ENCODE measurements around the gene NAGLU. TPM values are rescaled to one million over a fixed set of nuclear protein-coding genes. Genes with fewer than 3 reads are reported as not detected.

The NAGLU gene
- total RNA-seq, 6 experiments from 2014 or later = 38.7 to 43.1 (median 39.9) TPM

GRCh38 chr17:42585353-42585752, 49.3 kb downstream of the NAGLU start:
- Mint-ChIP-seq H3K27ac (no peak overlapping the region), H3K4me3 (no peak overlapping the region), H3K4me1 (ENCODE audit: low read depth) (no peaks in the 10 kb centered on the region), H3K36me3 (ENCODE audit: low read depth) (peaks cover 6% of the 10 kb centered on the region), H3K9me3 (no peaks in the 10 kb centered on the region), H3K27me3 (ENCODE audit: insufficient read depth) (no peaks in the 10 kb centered on the region; the same call in 1 of the 2 replicates)
- TF ChIP-seq, protein P1, sequence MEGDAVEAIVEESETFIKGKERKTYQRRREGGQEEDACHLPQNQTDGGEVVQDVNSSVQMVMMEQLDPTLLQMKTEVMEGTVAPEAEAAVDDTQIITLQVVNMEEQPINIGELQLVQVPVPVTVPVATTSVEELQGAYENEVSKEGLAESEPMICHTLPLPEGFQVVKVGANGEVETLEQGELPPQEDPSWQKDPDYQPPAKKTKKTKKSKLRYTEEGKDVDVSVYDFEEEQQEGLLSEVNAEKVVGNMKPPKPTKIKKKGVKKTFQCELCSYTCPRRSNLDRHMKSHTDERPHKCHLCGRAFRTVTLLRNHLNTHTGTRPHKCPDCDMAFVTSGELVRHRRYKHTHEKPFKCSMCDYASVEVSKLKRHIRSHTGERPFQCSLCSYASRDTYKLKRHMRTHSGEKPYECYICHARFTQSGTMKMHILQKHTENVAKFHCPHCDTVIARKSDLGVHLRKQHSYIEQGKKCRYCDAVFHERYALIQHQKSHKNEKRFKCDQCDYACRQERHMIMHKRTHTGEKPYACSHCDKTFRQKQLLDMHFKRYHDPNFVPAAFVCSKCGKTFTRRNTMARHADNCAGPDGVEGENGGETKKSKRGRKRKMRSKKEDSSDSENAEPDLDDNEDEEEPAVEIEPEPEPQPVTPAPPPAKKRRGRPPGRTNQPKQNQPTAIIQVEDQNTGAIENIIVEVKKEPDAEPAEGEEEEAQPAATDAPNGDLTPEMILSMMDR (IDR thresholded peaks at IDR 0.05) = no peak
- DNase-seq = no peak

DNA sequence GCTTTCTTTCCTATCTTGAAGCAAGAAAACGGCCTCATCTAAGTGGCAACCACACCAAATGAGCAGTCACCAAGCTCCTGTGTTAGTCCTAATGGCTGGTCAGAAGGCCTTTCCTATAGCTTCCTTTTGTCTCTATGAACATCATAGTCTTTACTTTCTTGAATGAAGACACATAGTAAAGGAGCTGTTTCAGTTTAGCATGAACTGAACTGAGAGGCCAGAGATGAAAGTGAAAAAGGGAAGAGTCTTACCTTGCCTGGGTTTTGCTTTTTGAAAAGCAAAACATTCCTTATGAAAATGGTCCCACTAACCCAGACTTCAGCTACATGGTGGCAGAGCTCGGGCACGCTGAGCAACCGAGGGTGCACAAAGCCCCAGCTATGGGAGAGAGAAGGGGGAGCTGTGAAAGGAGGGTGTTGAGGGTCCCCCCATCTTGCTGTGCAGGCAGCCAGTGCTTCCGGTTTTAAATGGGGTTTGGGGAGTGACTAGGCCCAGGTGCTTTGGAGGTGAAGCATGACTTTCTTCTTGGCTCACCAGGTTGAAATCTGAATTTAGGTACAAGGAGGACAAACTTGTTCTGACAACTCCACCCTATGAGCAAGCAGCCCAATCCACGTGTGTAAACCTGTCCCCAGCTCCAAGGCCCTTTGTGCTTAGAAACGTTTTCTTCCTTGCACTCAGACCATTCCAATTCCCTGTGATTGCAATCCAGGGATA, 50.6 kb downstream of the NAGLU start:
- Mint-ChIP-seq H3K36me3 (ENCODE audit: low read depth) (peaks cover 6% of the 10 kb centered on the region), H3K4me3 (no peak overlapping the region), H3K9me3 (no peaks in the 10 kb centered on the region), H3K27ac (peak overlapping the region; percentile 22; the same call in 1 of the 2 replicates), H3K4me1 (ENCODE audit: low read depth) (peaks cover 1% of the 10 kb centered on the region; the same call in 1 of the 2 replicates), H3K27me3 (ENCODE audit: insufficient read depth) (no peaks in the 10 kb centered on the region; the same call in 1 of the 2 replicates)
- DNase-seq = no peak
- TF ChIP-seq, protein P1 (IDR thresholded peaks at IDR 0.05) = no peak

DNA sequence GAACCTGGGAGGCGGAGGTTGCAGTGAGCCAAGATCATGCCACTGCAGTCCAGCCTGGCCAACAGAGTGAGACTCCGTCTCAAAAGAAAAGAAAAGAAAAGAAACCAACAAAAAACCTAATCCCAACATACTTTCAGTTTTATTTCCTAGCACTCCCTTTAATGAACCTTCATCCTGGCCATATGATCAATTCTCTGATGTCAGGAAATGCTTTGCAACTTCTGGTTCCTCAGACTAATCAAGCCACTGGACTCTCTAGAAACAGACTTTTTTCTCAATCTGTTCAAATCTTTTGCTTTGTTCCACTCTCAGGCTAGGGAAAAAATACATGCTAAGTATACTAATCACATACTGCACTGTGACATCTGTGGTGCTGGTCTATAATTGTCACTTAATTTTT, 54.8 kb downstream of the NAGLU start:
- no peak for DNase-seq
- H3K36me3 Mint-ChIP-seq (ENCODE audit: low read depth) = peaks cover 6% of the 10 kb centered on the region; the same call in 1 of the 2 replicates
- no peak overlapping the region for H3K4me3 Mint-ChIP-seq
- H3K9me3 Mint-ChIP-seq = no peaks in the 10 kb centered on the region
- H3K27me3 Mint-ChIP-seq (ENCODE audit: insufficient read depth) = no peaks in the 10 kb centered on the region
- H3K27ac Mint-ChIP-seq = no peak overlapping the region
- TF ChIP-seq, protein P1 (IDR thresholded peaks at IDR 0.05) = no peak
- H3K4me1 Mint-ChIP-seq (ENCODE audit: low read depth) = peaks cover 4% of the 10 kb centered on the region; the same call in 1 of the 2 replicates

GRCh38 chr17:42591411-42591810, 55.4 kb downstream of the NAGLU start:
- peaks cover 4% of the 10 kb centered on the region; the same call in 1 of the 2 replicates for H3K4me1 Mint-ChIP-seq (ENCODE audit: low read depth)
- peaks cover 8% of the 10 kb centered on the region for H3K36me3 Mint-ChIP-seq (ENCODE audit: low read depth)
- no peaks in the 10 kb centered on the region for H3K9me3 Mint-ChIP-seq
- DNase-seq = no peak
- H3K27ac Mint-ChIP-seq = no peak overlapping the region; the same call in 1 of the 2 replicates
- H3K27me3 Mint-ChIP-seq (ENCODE audit: insufficient read depth) = no peaks in the 10 kb centered on the region
- TF ChIP-seq, protein P1 (IDR thresholded peaks at IDR 0.05) = no peak
- no peak overlapping the region for H3K4me3 Mint-ChIP-seq

Small RNA genes lying within 50 kb of the gene (microRNA-seq; reads per million reads assigned to microRNA genes)
- 23.2 reads per million, percentile 30 among the genes with 10 or more reads in this experiment for gene MIR5010
- not detected for gene MIR548AT

Other genes starting within 250 kb of the NAGLU start
- gene STAT5A, start 247.7 kb upstream of the NAGLU start, total RNA-seq (2021; fragmentation: NEBNext Ultra II Directional; extraction: Animal tissue kit (Norgen Biotek cat#: 25700)) = 1 to 10 TPM in 1 of 6 experiments, under 1 TPM in 5; 0.27 to 1.0 (median 0.53) TPM
- 10 to 100 TPM; 65.3 to 74.5 (median 68.8) TPM for gene STAT3, start 147.8 kb upstream of the NAGLU start, total RNA-seq (2021; fragmentation: NEBNext Ultra II Directional; extraction: Animal tissue kit (Norgen Biotek cat#: 25700))
- gene CAVIN1, start 113.0 kb upstream of the NAGLU start, total RNA-seq (2021; fragmentation: NEBNext Ultra II Directional; extraction: Animal tissue kit (Norgen Biotek cat#: 25700)) = 1,000 to 10,000 TPM; 1,059 to 1,221 (median 1,100) TPM
- 10 to 100 TPM; 29.6 to 56.7 (median 37.1) TPM for gene ATP6V0A1, start 77.4 kb upstream of the NAGLU start, total RNA-seq (2021; fragmentation: NEBNext Ultra II Directional; extraction: Animal tissue kit (Norgen Biotek cat#: 25700))
- gene HSD17B1, start 16.7 kb downstream of the NAGLU start, total RNA-seq (2021; fragmentation: NEBNext Ultra II Directional; extraction: Animal tissue kit (Norgen Biotek cat#: 25700)) = 1 to 10 TPM in 4 of 6 experiments, under 1 TPM in 2; 0.66 to 1.5 (median 1.1) TPM
- gene COASY, start 25.9 kb downstream of the NAGLU start, total RNA-seq (2021; fragmentation: NEBNext Ultra II Directional; extraction: Animal tissue kit (Norgen Biotek cat#: 25700)) = 10 to 100 TPM; 64.6 to 77.6 (median 71.1) TPM
- 10 to 100 TPM; 40.7 to 48.3 (median 47.0) TPM for gene MLX, start 30.9 kb downstream of the NAGLU start, total RNA-seq (2021; fragmentation: NEBNext Ultra II Directional; extraction: Animal tissue kit (Norgen Biotek cat#: 25700))
- 10 to 100 TPM in 5 of 6 experiments, 1 to 10 TPM in 1; 7.3 to 18.2 (median 16.0) TPM for gene PSMC3IP, start 41.5 kb downstream of the NAGLU start, total RNA-seq (2021; fragmentation: NEBNext Ultra II Directional; extraction: Animal tissue kit (Norgen Biotek cat#: 25700))
- gene RETREG3, start 73.1 kb downstream of the NAGLU start, total RNA-seq (2021; fragmentation: NEBNext Ultra II Directional; extraction: Animal tissue kit (Norgen Biotek cat#: 25700)) = 10 to 100 TPM; 42.5 to 61.1 (median 48.9) TPM
- 100 to 1,000 TPM in 5 of 6 experiments, 10 to 100 TPM in 1; 85.5 to 127 (median 112) TPM for gene TUBG1, start 73.4 kb downstream of the NAGLU start, total RNA-seq (2021; fragmentation: NEBNext Ultra II Directional; extraction: Animal tissue kit (Norgen Biotek cat#: 25700))
- 10 to 100 TPM; 15.2 to 17.3 (median 16.9) TPM for gene TUBG2, start 123.0 kb downstream of the NAGLU start, total RNA-seq (2021; fragmentation: NEBNext Ultra II Directional; extraction: Animal tissue kit (Norgen Biotek cat#: 25700))
- 10 to 100 TPM; 16.4 to 22.4 (median 19.1) TPM for gene PLEKHH3, start 140.8 kb downstream of the NAGLU start, total RNA-seq (2021; fragmentation: NEBNext Ultra II Directional; extraction: Animal tissue kit (Norgen Biotek cat#: 25700))
- 1 to 10 TPM; 1.7 to 2.9 (median 2.2) TPM for gene CCR10, start 145.6 kb downstream of the NAGLU start, total RNA-seq (2021; fragmentation: NEBNext Ultra II Directional; extraction: Animal tissue kit (Norgen Biotek cat#: 25700))
- 10 to 100 TPM; 26.0 to 43.7 (median 37.7) TPM for gene CNTNAP1, start 146.3 kb downstream of the NAGLU start, total RNA-seq (2021; fragmentation: NEBNext Ultra II Directional; extraction: Animal tissue kit (Norgen Biotek cat#: 25700))
- gene EZH1, start 208.8 kb downstream of the NAGLU start, total RNA-seq (2021; fragmentation: NEBNext Ultra II Directional; extraction: Animal tissue kit (Norgen Biotek cat#: 25700)) = 10 to 100 TPM; 18.3 to 21.2 (median 19.2) TPM
- gene RAMP2, start 225.0 kb downstream of the NAGLU start, total RNA-seq (2021; fragmentation: NEBNext Ultra II Directional; extraction: Animal tissue kit (Norgen Biotek cat#: 25700)) = 1 to 10 TPM in 3 of 6 experiments, under 1 TPM in 3; 0.40 to 1.3 (median 0.80) TPM
- 10 to 100 TPM; 79.3 to 94.5 (median 90.5) TPM for gene VPS25, start 237.2 kb downstream of the NAGLU start, total RNA-seq (2021; fragmentation: NEBNext Ultra II Directional; extraction: Animal tissue kit (Norgen Biotek cat#: 25700))
- 10 to 100 TPM; 22.2 to 33.0 (median 24.3) TPM for gene WNK4, start 244.4 kb downstream of the NAGLU start, total RNA-seq (2021; fragmentation: NEBNext Ultra II Directional; extraction: Animal tissue kit (Norgen Biotek cat#: 25700))